WERI-Rb-1 (cell line): ENCODE results near the gene BUD23.
A peak's percentile ranks its signal among the peaks of the same experiment; 100 is the strongest.

Experiments used
- DNase-seq: peaks from one replicate; pipeline ENCODE4 v3.0.0-alpha.2; 2020
- H3K27ac ChIP-seq: fragments of 250-450 bp; sonication (Bioruptor Pico); 2 replicates; pipeline ENCODE4 v1.5.1; 2020; ENCODE audit warnings: mild to moderate bottlenecking, moderate library complexity
- H3K27me3 ChIP-seq: fragments of 250-450 bp; sonication (Bioruptor Pico); 2 replicates; pipeline ENCODE4 v1.5.1; 2021; ENCODE audit warnings: mild to moderate bottlenecking, low read depth, moderate library complexity; ENCODE audit not compliant: insufficient read depth, severe bottlenecking
- H3K36me3 ChIP-seq: fragments of 250-450 bp; sonication (Bioruptor Pico); 2 replicates; pipeline ENCODE4 v1.5.1; 2020; ENCODE audit warnings: mild to moderate bottlenecking, moderate library complexity
- H3K4me3 ChIP-seq: 2 replicates; pipeline ENCODE4 v1.5.1; 2011; ENCODE audit warnings: low read depth, mild to moderate bottlenecking, control low read depth, low read length
- H3K9me3 ChIP-seq: fragments of 250-450 bp; sonication (Bioruptor Pico); 2 replicates; pipeline ENCODE4 v1.5.1; 2021; ENCODE audit warnings: mild to moderate bottlenecking, moderate library complexity; ENCODE audit not compliant: severe bottlenecking
- CTCF ChIP-seq: IDR thresholded peaks from 2 replicates; pipeline ENCODE4 v1.5.1; 2011; ENCODE audit warnings: low read depth, mild to moderate bottlenecking, control low read depth, inconsistent platforms, low read length

Gene BUD23

GRCh38 chr7:73742338-73742752 lies 58.9 kb downstream of the BUD23 start:
- no peaks in the 10 kb centered on the region for H3K9me3 ChIP-seq
- no peak for TF ChIP-seq CTCF
- no peak for DNase-seq
- peaks cover 5% of the 10 kb centered on the region for H3K36me3 ChIP-seq
- no peak overlapping the region for H3K4me3 ChIP-seq
- H3K27ac ChIP-seq, result peak overlapping the region; percentile 72
- H3K27me3 ChIP-seq, result no peaks in the 10 kb centered on the region

GRCh38 chr7:73742753-73743641 lies 59.6 kb downstream of the BUD23 start:
- H3K27me3 ChIP-seq, result no peaks in the 10 kb centered on the region
- peak overlapping the region; percentile 31 for H3K4me3 ChIP-seq
- H3K36me3 ChIP-seq, result no peaks in the 10 kb centered on the region
- peak; percentile 76 for DNase-seq
- H3K27ac ChIP-seq, result peak overlapping the region; percentile 72
- no peak for TF ChIP-seq CTCF
- no peaks in the 10 kb centered on the region for H3K9me3 ChIP-seq

GRCh38 chr7:73746378-73746777 lies 63.0 kb downstream of the BUD23 start:
- H3K4me3 ChIP-seq, result no peak overlapping the region
- no peak for DNase-seq
- H3K27ac ChIP-seq, result no peak overlapping the region
- no peaks in the 10 kb centered on the region for H3K27me3 ChIP-seq
- no peaks in the 10 kb centered on the region for H3K36me3 ChIP-seq
- no peaks in the 10 kb centered on the region for H3K9me3 ChIP-seq
- no peak for TF ChIP-seq CTCF
